ENCODE measurements around the gene RARG.

RARG gene

DNA sequence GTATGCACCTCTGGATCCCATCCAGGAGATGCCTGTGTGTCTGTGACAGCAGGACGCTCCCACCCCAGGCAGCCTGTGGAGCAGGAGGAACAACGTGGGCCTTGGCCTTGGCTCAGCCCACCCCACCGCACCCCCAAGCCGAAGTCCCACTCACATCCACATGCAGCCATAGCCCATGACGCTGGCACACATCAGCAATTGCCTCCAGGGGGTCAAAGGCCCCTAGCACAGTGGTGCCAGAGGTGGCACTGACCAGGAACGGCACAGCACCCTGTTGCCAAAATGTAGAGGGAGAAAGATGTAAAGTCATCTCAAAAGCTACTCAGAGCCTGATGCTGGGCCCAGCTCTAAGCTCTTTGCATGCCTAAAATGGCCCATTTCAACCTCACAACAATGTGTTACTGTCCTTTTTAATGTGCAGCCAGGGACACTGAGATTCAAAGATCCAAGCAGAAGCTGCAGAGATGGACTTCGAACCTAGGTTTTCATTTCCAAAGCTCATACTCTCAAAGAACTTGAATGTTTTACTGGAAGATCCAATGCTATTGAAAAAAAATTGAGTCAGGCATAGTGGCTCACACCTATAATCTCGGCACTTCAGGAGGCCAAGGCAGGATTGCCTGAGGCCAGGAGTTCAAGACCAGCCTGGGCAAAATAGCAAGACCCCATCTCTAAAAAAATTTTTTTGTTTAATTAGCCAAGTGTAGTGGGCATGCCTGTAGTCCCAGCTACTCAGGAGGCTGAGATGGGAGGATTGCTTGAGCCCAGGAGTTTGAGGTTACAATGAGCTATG lies 70.7 kb downstream of the RARG start:
- DNase-seq = no peak

- DNase-seq = no peak
Measured at GRCh38 chr12:53160673-53161072, 71.3 kb downstream of the RARG start.
